ENCODE results near the gene COL16A1. TPM values are rescaled to one million over a fixed set of nuclear protein-coding genes. Genes with fewer than 3 reads are reported as not detected.

Gene COL16A1
- total and polyA plus RNA-seq, 2 experiments from 2014 or later, result 90.2 to 127 TPM

DNA sequence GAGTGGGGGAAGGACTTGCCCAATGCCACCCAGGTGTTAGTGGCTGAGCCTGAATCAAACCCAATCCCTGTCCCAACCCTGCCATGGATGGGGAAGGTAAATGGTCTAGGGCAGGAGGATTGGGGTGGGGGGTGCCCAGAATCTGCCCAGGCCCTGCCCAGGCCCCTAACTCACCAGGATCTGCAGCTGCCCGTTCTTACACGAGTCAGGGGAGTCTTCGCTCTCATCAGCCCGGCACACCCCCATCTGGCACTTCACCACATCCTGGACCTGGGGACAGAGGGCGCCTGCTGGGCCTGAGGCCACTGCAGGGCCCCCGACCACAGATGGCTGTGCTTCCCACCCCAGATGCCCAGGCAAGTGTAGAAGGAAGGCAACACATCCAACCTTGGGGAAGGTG is 28.5 kb upstream of the COL16A1 start:
- Histone ChIP-seq H3K9me3 (ENCODE audit: low read depth) (no peaks in the 10 kb centered on the region), H4K20me1 (ENCODE audit: insufficient read depth, poor library complexity, severe bottlenecking) (no peaks in the 10 kb centered on the region), H3K9me2 (replicated peaks; ENCODE audit: insufficient read depth) (no peaks in the 10 kb centered on the region), H3K4me1 (ENCODE audit: insufficient read depth) (no peaks in the 10 kb centered on the region), H3K79me2 (no peaks in the 10 kb centered on the region), H3K4me3 (no peak overlapping the region), H2AFZ (no peak overlapping the region), H3K4me2 (no peak overlapping the region), H3K36me3 (replicated peaks; ENCODE audit: insufficient read depth, low read depth) (no peaks in the 10 kb centered on the region), H3K27me3 (no peaks in the 10 kb centered on the region), H3K27ac (no peak overlapping the region)
- TF ChIP-seq, protein P1, sequence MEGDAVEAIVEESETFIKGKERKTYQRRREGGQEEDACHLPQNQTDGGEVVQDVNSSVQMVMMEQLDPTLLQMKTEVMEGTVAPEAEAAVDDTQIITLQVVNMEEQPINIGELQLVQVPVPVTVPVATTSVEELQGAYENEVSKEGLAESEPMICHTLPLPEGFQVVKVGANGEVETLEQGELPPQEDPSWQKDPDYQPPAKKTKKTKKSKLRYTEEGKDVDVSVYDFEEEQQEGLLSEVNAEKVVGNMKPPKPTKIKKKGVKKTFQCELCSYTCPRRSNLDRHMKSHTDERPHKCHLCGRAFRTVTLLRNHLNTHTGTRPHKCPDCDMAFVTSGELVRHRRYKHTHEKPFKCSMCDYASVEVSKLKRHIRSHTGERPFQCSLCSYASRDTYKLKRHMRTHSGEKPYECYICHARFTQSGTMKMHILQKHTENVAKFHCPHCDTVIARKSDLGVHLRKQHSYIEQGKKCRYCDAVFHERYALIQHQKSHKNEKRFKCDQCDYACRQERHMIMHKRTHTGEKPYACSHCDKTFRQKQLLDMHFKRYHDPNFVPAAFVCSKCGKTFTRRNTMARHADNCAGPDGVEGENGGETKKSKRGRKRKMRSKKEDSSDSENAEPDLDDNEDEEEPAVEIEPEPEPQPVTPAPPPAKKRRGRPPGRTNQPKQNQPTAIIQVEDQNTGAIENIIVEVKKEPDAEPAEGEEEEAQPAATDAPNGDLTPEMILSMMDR (IDR thresholded peaks at IDR 0.05; ENCODE audit: poor library complexity), result no peak
- TF ChIP-seq EZH2phosphoT487 (IDR thresholded peaks at IDR 0.05; ENCODE audit: low read depth, severe bottlenecking, unreplicated experiment), result no peak
- no peak for TF ChIP-seq EZH2 (IDR thresholded peaks at IDR 0.05; ENCODE audit: borderline replicate concordance)
- 86% methylated on average over 6 of the region's 6 CpGs for WGBS (ENCODE audit: low lambda C conversion rate, missing lambda C conversion rate)
- DNase-seq (ENCODE audit: low spot score), result no peak

DNA sequence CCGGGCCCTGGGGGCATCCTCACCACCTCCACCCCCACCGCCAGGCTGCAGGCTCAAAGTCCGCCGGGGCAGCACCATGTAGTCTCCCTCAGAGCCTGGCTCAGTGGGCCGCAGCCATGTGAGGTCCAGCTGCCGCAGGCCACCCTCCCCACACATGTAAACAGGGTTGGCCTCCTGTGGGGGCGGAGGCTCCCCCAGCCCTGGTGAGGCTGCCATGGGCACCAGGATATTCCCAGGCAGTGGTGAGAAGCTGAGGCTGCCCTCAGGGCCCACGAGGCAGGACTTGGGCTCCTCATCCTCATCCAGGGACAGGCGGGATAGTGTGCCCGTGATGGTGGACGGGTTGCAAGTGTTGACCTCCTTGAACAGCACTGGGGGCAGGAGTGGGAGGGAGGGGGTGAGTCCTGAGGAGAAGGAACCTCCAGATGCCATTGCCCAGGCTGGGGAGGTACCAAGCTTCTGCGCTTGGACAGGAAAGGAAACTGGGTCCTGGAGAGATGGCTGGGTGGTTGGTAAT is 27.3 kb upstream of the COL16A1 start:
- no peaks in the 10 kb centered on the region for H4K20me1 ChIP-seq (ENCODE audit: insufficient read depth, poor library complexity, severe bottlenecking)
- no peaks in the 10 kb centered on the region for H3K9me3 ChIP-seq (ENCODE audit: low read depth)
- no peaks in the 10 kb centered on the region for H3K27me3 ChIP-seq
- H3K4me3 ChIP-seq, result no peak overlapping the region
- H2AFZ ChIP-seq, result no peak overlapping the region
- no peak overlapping the region for H3K27ac ChIP-seq
- no peaks in the 10 kb centered on the region for H3K9me2 ChIP-seq (replicated peaks; ENCODE audit: insufficient read depth)
- DNase-seq (ENCODE audit: low spot score), result no peak
- H3K36me3 ChIP-seq (replicated peaks; ENCODE audit: insufficient read depth, low read depth), result no peaks in the 10 kb centered on the region
- H3K79me2 ChIP-seq, result no peaks in the 10 kb centered on the region
- no peak overlapping the region for H3K4me2 ChIP-seq
- no peak for TF ChIP-seq EZH2phosphoT487 (IDR thresholded peaks at IDR 0.05; ENCODE audit: low read depth, severe bottlenecking, unreplicated experiment)
- TF ChIP-seq, protein P1 (IDR thresholded peaks at IDR 0.05; ENCODE audit: poor library complexity), result no peak
- no peak for TF ChIP-seq EZH2 (IDR thresholded peaks at IDR 0.05; ENCODE audit: borderline replicate concordance)
- no peaks in the 10 kb centered on the region for H3K4me1 ChIP-seq (ENCODE audit: insufficient read depth)
- WGBS (ENCODE audit: low lambda C conversion rate, missing lambda C conversion rate), result 90% methylated on average over 12 of the region's 12 CpGs

DNA sequence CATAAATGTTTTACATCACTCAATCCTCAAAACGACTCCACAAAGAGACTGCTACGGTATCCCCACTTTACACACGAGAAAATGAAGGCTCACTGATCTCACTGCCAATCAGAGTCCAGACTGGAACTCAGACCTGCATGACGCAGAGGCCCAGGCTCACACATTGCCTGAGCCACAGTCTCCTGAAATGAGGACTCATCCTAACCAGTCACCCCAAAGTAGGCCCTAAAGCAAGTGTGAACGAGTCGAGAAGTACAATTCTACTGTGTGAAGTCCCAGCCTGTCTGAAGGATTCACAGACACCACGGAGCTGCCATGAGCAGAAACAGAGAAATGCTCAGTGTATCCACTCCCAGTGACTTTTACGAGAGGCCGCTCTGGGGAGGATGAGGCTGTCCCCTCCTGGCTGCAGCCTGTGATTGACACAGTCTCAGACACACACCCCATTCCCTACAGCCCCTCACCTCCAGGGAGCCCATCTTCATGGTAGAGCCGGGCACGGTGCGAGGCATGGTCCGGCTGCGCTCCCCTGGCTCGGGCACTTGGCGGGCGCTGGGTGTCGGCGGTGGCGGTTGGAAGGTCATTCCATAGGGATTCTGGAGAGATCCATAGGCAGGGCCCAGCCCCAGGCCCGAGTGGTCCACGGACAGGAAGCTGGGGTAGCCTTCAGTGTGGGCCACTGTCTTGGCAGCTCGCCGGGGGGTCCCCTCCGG is 26.7 kb upstream of the COL16A1 start:
- no peaks in the 10 kb centered on the region for H3K27me3 ChIP-seq
- 87% methylated on average over 22 of the region's 25 CpGs for WGBS (ENCODE audit: low lambda C conversion rate, missing lambda C conversion rate)
- no peak for DNase-seq (ENCODE audit: low spot score)
- H3K36me3 ChIP-seq (replicated peaks; ENCODE audit: insufficient read depth, low read depth), result no peaks in the 10 kb centered on the region
- H2AFZ ChIP-seq, result no peak overlapping the region
- no peak overlapping the region for H3K27ac ChIP-seq
- no peak overlapping the region for H3K4me2 ChIP-seq
- no peak overlapping the region for H3K4me3 ChIP-seq
- no peaks in the 10 kb centered on the region for H3K79me2 ChIP-seq
- no peak for TF ChIP-seq EZH2 (IDR thresholded peaks at IDR 0.05; ENCODE audit: borderline replicate concordance)
- H3K9me3 ChIP-seq (ENCODE audit: low read depth), result no peaks in the 10 kb centered on the region
- H4K20me1 ChIP-seq (ENCODE audit: insufficient read depth, poor library complexity, severe bottlenecking), result no peaks in the 10 kb centered on the region
- no peaks in the 10 kb centered on the region for H3K9me2 ChIP-seq (replicated peaks; ENCODE audit: insufficient read depth)
- H3K4me1 ChIP-seq (ENCODE audit: insufficient read depth), result no peaks in the 10 kb centered on the region

DNA sequence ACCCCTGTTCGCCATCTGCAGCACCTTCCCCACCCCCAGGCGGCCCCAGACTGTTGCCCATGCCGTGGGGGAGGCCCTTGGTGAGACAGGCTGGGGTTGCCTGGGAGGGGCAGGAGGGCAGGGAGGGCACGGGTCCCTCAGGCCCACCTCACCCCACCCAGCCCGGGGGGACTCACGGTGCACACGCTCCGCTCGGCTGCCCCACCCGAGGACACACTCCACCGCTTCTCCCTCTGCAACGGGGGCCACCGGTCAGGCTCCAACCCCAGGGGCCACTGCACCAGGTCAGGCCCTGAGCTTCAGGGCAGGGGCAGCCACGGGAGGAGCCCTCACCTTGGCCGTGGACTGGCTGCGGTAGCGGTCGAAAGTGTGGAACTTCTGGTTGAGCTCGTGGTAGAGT is 24.0 kb upstream of the COL16A1 start:
- H3K27ac ChIP-seq, result no peak overlapping the region
- no peak overlapping the region for H3K4me2 ChIP-seq
- no peaks in the 10 kb centered on the region for H4K20me1 ChIP-seq (ENCODE audit: insufficient read depth, poor library complexity, severe bottlenecking)
- no peak overlapping the region for H3K4me3 ChIP-seq
- TF ChIP-seq EZH2phosphoT487 (IDR thresholded peaks at IDR 0.05; ENCODE audit: low read depth, severe bottlenecking, unreplicated experiment) (no peak), EZH2 (IDR thresholded peaks at IDR 0.05; ENCODE audit: borderline replicate concordance) (no peak)
- TF ChIP-seq, protein P1 (IDR thresholded peaks at IDR 0.05; ENCODE audit: poor library complexity), result no peak
- 94% methylated on average over 18 of the region's 19 CpGs for WGBS (ENCODE audit: low lambda C conversion rate, missing lambda C conversion rate)
- H3K9me3 ChIP-seq (ENCODE audit: low read depth), result no peaks in the 10 kb centered on the region
- no peaks in the 10 kb centered on the region for H3K27me3 ChIP-seq
- no peak for DNase-seq (ENCODE audit: low spot score)
- no peaks in the 10 kb centered on the region for H3K4me1 ChIP-seq (ENCODE audit: insufficient read depth)
- H3K9me2 ChIP-seq (replicated peaks; ENCODE audit: insufficient read depth), result no peaks in the 10 kb centered on the region
- H3K36me3 ChIP-seq (replicated peaks; ENCODE audit: insufficient read depth, low read depth), result no peaks in the 10 kb centered on the region
- H3K79me2 ChIP-seq, result no peaks in the 10 kb centered on the region
- no peak overlapping the region for H2AFZ ChIP-seq

All from hepatocyte (in vitro differentiated cells).